ENCODE measurements around the gene GRAMD4.

GRAMD4 gene

DNA sequence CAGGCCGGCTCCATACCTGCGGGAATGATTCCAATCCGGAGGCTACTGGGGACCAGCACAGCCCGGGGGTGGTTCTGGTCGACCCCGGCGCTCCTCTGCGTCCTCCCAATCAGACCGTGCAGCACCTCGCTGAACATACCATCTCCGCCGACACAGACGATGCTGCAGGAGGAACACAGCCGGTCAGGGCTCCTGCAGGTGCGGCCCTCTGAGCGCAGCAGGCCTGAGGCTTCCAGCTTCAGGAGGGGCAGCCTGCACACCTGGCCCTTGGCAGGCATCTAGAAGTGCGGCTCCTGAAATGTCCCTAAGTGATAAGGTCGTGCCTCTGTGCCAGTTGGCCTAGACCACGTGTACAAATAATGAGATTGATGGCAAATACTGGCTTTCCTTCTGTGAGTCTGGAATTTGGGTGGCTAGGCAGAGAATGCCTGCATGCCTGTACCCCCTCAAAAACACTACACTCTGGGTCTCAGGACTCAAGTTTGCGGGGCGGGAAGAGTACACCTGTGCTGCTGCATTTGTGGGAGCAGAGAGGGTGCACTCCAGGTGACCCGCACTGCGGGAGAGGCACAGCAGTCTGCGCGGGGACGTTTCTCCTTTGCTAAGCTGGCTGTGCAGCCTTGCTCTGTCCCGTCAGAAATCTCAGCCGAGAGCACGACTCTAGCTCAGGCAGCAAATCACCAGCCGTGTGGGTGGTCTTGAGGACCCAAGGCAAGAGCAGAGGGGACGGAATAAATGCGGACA lies 87.8 kb downstream of the GRAMD4 start:
- TF ChIP-seq GATA2 (IDR thresholded peaks at IDR 0.05; ENCODE audit: low read depth, low read length) (no peak), GATA3 (IDR thresholded peaks at IDR 0.05; ENCODE audit: low read depth, low read length) (no peak)

DNA sequence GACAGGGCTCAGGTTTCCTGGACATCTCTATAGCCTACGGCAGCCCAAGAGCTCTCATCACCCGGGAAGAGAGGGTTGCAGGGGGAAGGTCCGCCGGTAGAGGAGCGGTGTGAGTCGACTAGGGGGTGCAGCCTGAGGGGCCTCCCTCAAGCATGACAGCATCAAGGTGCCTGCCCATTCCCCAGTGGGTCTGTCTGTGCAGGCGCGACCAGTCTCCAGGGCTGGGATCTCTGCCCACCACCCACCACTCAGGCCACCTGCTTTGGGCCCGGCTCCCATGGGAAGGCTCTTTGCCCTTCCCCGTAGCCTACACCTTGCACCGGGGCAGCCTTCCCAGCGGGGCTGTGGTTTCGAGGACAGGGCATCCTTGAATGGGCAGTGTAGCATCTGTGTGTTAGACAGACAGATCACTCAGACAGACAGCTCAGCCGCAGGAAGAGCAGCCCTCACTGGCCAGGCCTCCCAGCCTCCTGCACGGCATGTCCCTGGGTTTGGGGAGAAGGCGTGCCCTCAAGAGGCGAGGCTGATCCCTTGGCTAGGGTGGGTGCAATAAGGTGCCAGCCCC lies 88.7 kb downstream of the GRAMD4 start:
- TF ChIP-seq GATA2 (IDR thresholded peaks at IDR 0.05; ENCODE audit: low read depth, low read length) (no peak), GATA3 (IDR thresholded peaks at IDR 0.05; ENCODE audit: low read depth, low read length) (no peak)

DNA sequence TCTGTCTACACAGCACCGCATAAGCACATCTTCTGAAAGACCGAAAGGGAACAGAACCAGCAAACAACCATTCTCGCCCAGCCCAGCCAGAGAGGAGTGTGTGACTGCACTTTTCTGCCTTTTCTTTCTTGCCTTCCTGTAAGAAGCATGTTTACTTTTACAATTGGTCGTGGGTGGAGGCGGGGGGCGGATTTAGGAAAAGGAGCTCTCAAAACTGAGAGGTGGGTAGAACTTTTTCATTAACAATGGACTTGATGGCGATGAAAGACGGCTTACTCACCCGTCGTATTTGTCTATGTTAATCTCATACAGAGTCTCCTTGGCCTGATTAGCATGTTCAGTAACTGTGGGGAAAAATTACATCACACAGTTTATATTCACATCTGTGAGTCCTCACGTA lies 90.6 kb downstream of the GRAMD4 start:
- TF ChIP-seq GATA2 (IDR thresholded peaks at IDR 0.05; ENCODE audit: low read depth, low read length) (no peak), GATA3 (IDR thresholded peaks at IDR 0.05; ENCODE audit: low read depth, low read length) (no peak)

DNA sequence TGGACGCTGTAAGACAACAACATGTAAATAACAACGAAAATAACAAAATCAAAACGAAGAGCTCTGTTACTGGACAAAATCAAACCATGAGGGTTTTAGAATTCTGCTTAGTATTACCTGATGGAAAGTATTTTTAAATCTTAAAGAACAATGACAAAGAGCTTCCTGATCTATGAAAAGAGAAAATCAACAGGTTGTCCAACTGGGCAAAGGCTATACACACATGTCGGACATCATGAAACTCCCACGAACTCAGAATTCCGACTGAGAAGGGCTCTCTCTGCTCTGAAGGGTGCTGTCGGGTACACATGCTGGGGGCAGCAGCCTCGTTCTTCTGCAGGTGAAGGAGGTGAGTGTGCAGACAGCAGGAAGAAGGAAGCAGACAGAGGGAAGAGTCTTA lies 92.1 kb downstream of the GRAMD4 start:
- TF ChIP-seq GATA3 (IDR thresholded peaks at IDR 0.05; ENCODE audit: low read depth, low read length): no peak
- no peak for TF ChIP-seq GATA2 (IDR thresholded peaks at IDR 0.05; ENCODE audit: low read depth, low read length)

DNA sequence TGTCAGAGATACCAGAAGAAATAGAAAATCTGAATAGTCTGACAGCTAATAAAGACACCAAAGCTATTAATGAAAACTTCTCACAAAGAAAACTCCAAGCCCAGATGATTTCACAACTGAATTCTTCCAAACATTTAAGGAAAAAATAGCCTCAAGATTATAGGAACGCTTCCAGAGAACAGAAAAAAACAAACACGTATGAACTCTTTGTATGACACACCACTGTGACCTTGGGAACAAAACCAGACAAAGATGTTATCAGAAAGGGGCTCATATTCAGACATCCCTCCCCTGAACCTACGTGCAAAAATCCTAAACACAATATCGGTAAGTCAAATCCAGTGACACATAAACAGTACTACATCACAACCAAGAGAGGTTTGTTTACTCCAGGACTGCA lies 94.4 kb downstream of the GRAMD4 start:
- peak; percentile 43; the same call in 1 of the 2 replicates for TF ChIP-seq GATA2 (IDR thresholded peaks at IDR 0.05; ENCODE audit: low read depth, low read length)
- TF ChIP-seq GATA3 (IDR thresholded peaks at IDR 0.05; ENCODE audit: low read depth, low read length): 0 out of 2 replicates have a peak, but pooled peaks have one; percentile 46

DNA sequence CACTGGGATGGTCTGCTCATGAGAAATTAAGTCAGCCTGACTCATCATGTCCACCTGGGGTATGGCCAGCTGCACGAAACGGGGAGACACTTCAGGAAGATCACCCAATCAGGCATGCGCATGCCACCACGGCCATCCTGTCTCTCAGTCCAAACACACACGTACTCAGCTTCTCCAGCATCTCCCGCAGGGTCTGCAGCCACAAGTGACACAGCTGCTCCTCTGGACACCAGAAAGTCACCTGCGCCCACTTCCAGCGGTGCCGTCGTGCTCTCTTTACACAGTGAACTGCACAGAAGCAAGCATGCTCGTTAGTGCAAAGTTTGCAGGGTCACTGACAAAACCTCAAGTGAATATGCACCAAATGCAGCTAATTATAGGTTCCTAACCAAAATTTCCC lies 99.7 kb downstream of the GRAMD4 start:
- no peak for TF ChIP-seq GATA2 (IDR thresholded peaks at IDR 0.05; ENCODE audit: low read depth, low read length)
- TF ChIP-seq GATA3 (IDR thresholded peaks at IDR 0.05; ENCODE audit: low read depth, low read length): no peak

DNA sequence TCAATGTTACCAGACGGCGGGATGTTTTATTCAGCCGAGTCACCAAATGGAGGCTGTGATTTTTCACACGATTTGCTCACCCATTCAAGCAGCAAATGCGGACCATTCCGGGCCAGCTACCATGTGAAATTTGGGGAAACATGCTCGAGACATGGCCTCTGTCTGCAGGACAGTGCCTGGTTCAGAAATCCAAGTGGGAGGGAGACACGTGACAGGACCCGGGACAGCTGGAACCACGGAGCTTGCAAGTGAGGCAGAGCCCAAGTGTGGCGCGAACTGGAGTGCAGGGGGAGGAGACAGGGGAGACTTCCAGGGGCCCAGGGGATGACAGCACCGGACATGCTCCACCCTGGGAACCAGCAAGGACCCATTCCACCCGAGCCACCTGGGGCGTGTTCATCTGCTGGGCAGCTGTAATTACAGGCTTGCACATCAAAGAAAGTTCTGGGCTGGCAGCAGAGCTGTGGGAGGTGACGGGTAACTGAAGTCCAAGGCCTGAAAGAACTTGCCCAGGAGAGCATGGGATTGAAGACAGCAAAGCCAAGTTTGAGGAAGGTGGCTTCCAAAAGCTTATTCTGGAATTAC lies 101.4 kb downstream of the GRAMD4 start:
- TF ChIP-seq GATA3 (IDR thresholded peaks at IDR 0.05; ENCODE audit: low read depth, low read length) (no peak), GATA2 (IDR thresholded peaks at IDR 0.05; ENCODE audit: low read depth, low read length) (no peak)

DNA sequence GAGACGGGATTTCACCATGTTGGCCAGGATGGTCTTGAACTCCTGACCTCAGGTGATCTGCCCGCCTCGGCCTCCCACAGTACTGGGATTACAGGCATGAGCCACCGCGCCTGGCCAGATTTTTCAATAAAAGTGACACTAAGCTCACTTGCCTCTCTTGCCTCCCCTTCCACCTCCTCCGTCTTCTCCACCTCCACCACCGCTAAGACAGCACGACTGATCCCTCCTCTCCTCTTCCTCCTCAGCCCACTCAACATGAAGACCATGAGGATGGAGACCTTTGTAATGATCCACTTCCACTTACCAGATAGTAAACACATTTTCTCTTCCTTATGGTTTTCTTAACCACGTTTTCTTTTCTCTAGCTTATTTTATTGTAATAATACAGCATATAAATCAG lies 103.7 kb downstream of the GRAMD4 start:
- no peak for TF ChIP-seq GATA3 (IDR thresholded peaks at IDR 0.05; ENCODE audit: low read depth, low read length)
- TF ChIP-seq GATA2 (IDR thresholded peaks at IDR 0.05; ENCODE audit: low read depth, low read length): no peak

DNA sequence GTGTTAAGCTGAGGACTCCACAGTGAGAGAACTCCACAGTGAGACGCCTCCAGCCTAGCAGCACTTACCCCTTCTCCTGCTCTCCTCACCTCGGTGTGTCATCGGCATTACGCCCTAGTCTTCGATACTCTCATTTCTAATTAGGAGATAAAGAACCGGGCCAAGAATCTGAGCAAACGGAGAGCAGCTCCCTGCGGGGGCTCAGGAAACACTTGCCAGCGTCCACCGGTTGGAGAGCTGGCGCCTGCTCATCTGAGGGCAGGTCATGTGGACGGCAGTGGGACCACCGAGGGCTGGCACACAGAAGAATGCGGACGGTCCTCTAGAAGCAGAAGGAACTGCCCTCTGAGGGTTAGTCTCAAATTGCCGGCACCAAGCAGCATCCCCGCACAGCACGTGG lies 104.9 kb downstream of the GRAMD4 start:
- TF ChIP-seq GATA3 (IDR thresholded peaks at IDR 0.05; ENCODE audit: low read depth, low read length): no peak
- no peak for TF ChIP-seq GATA2 (IDR thresholded peaks at IDR 0.05; ENCODE audit: low read depth, low read length)

DNA sequence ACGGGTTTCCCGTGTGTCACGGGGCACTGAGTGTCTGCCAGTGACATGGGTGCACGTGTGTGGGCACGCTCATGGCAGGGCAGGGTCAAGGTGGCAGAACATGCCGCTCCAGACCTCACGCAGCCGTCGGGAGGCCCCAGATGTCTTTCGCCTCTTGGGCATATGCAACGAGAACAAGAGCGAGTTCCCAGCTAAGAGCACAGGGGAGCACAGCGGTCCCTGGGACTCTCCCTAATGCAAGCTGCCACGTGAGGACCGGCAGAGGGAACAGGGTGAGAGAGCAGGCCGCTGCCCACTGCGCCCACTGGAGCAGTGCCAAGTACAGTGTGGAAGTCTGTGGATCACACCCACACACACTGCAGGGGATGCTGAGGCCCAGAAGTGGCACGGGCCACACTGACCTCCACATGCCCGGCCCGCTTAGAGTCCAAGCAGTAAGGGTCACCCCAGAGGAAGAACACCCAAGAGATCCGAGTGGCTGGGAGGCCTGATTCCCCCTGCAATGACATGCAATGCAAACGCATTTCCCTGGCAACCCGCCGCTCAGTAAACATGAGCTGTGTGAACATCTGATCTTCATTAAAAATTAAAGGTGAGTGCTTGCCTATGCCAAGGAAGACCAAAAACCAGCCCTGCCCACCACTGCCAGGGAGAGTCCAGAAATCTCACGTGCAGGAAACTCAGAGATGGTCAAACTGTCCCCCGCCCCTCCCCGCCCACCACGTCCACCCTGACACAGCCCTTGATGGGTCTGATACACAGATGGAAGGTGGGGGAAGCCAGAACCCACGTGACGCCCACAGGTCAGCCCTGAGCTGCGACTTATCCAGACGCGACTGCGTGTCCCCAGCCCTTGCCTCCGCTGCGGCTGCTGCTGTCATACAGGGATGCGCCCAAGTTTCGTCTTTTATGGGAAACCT lies 106.1 kb downstream of the GRAMD4 start:
- TF ChIP-seq GATA2 (IDR thresholded peaks at IDR 0.05; ENCODE audit: low read depth, low read length): no peak; the same call in 1 of the 2 replicates
- TF ChIP-seq GATA3 (IDR thresholded peaks at IDR 0.05; ENCODE audit: low read depth, low read length): no peak

DNA sequence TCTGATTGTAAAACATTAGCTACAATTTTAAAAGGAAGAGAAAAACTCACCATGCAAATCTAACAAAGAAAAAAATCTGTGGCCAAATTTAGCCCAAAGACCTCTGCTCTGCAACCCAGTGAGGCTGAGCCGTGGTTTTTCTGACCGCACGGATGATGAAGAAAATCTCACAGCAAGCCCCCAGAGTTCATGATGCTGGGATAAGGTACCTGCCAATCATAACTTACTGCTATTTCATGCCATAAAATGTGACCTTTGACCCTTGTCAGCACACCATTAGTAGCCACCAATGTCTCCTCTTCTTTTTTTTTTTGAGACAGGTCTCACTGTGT lies 106.8 kb downstream of the GRAMD4 start:
- TF ChIP-seq GATA2 (IDR thresholded peaks at IDR 0.05; ENCODE audit: low read depth, low read length) (no peak), GATA3 (IDR thresholded peaks at IDR 0.05; ENCODE audit: low read depth, low read length) (no peak)

DNA sequence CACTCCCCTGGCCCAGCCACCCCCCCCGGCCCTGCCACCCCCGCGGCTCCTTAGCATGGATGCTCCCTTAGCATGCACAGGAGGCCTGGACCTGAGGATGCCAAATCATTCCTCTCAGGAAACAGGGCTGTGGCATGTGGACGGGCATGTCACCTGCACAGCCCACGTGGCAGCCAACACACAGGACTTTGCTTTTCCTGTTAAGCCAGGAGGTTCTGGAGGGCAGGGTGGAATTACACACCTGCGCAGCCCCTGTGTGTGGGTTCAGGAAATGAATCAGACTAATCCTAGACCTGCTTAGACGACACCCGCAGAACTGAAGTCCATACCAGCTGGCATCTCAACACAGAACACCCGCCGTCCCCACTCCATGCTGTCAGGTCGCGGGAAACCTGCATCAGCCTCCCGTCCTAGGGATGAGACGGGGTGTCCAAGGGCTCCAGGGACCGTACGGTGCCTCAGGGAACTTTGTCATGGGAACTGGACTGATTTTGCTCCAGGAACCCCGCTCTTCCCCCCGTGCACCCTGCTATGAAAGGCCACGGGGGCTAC lies 107.7 kb downstream of the GRAMD4 start:
- TF ChIP-seq GATA2 (IDR thresholded peaks at IDR 0.05; ENCODE audit: low read depth, low read length): no peak
- TF ChIP-seq GATA3 (IDR thresholded peaks at IDR 0.05; ENCODE audit: low read depth, low read length): no peak

DNA sequence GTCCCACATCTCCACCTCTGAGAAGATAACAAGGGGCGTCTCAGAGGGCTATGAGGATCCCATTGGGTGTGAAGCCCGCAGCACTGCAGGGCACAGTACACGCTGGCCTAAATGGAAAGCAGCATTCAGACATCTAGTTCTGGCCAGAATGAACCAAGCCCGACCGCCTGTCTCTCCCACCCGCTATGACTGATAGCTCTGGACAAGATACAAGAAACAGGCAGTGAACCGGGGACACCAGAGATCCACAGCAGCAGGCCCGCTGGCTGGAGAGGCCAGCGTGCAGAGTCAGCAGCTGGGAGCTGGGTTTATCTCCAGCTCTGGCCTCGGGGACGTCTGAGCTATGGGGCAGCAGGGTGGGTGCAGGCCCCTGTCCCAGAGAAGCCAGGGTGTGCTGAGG lies 108.3 kb downstream of the GRAMD4 start:
- TF ChIP-seq GATA2 (IDR thresholded peaks at IDR 0.05; ENCODE audit: low read depth, low read length) (peak; percentile 61), GATA3 (IDR thresholded peaks at IDR 0.05; ENCODE audit: low read depth, low read length) (no peak)

Data from SH-SY5Y (cell line).